ENCODE measurements around the gene B3GNT8.
"Not testable (repeated sequence)": the region's sequence is repeated elsewhere in the genome, so short reads cannot be mapped to it uniquely, and the experiment has no call there.

B3GNT8 gene

GRCh38 chr19:41384351-41384750, 42.8 kb downstream of the B3GNT8 start:
- DNase-seq = no peak

GRCh38 chr19:41381536-41381935, 45.6 kb downstream of the B3GNT8 start:
- DNase-seq = not testable (repeated sequence)

GRCh38 chr19:41377977-41378709, 49.0 kb downstream of the B3GNT8 start:
- no peak for DNase-seq

GRCh38 chr19:41376998-41377365, 50.2 kb downstream of the B3GNT8 start:
- no peak for DNase-seq

GRCh38 chr19:41376241-41376997, 50.8 kb downstream of the B3GNT8 start, which contains the start of gene TMEM91:
Gene TMEM91, plus strand, starts transcription at chr19:41376533. Its CDS starts 1,777 bp downstream, at chr19:41378310.
- no peak for DNase-seq

Data from NCI-H1417 treated with DMSO at 0.1 percent for 48 hours (cell line).